CD4-positive, alpha-beta T cell treated with Interferon alpha-2 for 1 hour (primary cell): ENCODE results near the gene IL12RB1.
"Not testable (repeated sequence)": the region's sequence is repeated elsewhere in the genome, so short reads cannot be mapped to it uniquely, and the experiment has no call there.

Experiments used
- DNase-seq, 2 donors: peaks; one replicate each; pipeline ENCODE4 v3.0.0-alpha.2; 2020 to 2022

The IL12RB1 gene

GRCh38 chr19:18110609-18111232 lies 24.0 kb upstream of the IL12RB1 start:
- no peak for DNase-seq

GRCh38 chr19:18109733-18110608 lies 23.2 kb upstream of the IL12RB1 start:
- DNase-seq: peak in 1 of 2 donors; percentile 48

GRCh38 chr19:18109341-18109732 lies 22.6 kb upstream of the IL12RB1 start:
- no peak for DNase-seq

GRCh38 chr19:18108897-18109296 lies 22.2 kb upstream of the IL12RB1 start:
- no peak for DNase-seq

- no peak for DNase-seq
Measured at GRCh38 chr19:18107235-18107634, 20.5 kb upstream of the IL12RB1 start.

GRCh38 chr19:18105259-18105658 lies 18.5 kb upstream of the IL12RB1 start:
- DNase-seq: not testable (repeated sequence)

DNA sequence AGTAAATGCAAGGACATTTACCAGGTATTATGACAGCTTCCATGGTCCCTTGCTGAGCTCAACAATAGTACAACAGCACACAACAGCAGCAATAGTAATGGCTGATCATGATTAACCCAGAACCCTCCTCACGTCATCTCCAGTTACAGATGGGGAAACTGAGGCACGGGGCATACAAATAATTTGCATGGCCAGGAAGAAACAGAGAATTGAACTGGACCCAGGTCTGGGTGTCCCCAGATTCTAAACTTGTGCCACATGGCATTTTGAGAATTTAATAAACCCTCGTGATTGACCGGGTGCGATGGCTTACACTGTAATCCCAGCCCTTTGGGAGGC lies 18.0 kb upstream of the IL12RB1 start:
- no peak for DNase-seq

GRCh38 chr19:18102916-18103542 lies 16.3 kb upstream of the IL12RB1 start:
- DNase-seq: no peak

- no peak for DNase-seq
Measured at GRCh38 chr19:18101268-18101667, 14.5 kb upstream of the IL12RB1 start.

GRCh38 chr19:18100710-18101109 lies 14.0 kb upstream of the IL12RB1 start:
- no peak for DNase-seq

GRCh38 chr19:18099623-18099995 lies 12.9 kb upstream of the IL12RB1 start:
- DNase-seq: no peak

DNA sequence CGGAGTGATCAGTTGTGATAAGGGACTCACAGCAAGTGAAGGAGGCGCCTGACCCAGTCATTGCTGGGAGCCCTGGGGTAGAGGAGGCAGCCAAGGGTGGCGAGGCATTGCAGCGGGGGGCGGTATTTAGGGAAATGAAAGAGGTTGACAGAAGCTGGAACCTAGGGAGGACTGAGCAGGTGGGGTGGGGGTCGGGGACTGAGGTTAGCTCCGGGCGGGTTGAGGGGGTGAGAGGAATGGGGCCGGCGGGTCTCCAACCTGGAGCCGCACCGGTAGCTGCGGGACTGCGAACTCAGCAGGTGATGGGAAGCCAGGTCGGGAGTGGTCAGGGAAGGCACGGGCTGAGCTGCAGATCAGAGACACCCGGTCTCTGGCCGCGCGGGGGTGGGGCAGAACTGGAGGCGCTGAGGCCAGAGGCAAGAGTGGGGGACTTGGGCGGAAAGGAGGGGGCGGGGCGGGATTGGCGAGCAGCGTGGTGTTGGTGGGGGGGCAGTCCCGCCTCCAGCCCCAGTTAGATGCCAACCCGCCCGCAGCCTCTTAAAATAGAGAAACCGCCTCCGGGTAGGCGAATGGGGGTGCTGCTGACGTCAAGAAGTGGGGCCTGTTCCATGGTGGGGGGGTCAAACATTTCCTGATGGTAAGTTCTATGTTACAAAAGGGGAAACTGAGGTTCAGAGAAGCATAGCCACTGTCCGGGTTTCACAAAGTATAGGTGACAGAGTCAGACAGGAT lies 12.3 kb upstream of the IL12RB1 start:
- DNase-seq: peak; percentile 62 to 72

DNA sequence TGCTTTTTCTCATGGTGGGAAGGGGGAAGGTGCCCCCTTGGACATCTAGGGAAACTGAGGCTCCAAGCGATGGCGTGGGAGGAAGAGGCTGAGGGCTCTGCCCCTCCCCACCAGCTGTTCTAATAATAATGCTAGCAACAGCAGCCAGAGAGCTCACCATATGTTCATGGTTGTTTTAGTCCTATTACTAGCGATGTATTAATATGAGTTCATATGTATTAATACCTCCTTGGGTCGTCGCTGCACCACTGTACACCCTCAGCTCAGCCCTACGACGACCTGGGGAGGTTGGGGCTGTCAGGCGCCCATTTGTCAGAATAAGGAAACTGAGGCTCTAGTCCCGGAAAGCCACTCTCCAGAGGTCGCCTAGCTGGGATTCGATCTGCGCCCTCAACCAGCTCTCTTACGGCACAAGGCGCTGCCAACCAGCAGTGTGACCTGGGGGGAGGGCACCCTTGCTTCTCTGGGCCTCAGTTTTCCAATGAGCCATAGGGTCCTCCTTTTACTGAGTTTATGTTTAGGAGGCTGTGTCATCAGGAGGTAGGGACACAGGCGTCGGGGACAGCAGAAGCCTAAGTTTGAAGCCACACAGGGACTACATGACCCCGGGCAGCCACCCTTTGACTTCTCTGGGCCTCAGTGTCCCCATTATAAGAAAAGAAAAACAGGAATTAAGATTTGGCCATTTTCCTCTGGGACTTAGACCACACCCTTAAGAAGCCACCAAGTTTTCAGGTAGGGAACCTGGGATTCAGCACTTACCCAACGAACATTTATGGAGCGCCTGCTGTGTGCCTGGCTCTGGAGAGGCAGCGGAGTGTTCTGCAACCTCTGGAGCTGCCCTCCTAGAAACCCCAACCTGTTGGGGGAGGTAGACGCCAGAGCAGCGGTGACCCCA lies 11.5 kb upstream of the IL12RB1 start:
- DNase-seq: no peak

DNA sequence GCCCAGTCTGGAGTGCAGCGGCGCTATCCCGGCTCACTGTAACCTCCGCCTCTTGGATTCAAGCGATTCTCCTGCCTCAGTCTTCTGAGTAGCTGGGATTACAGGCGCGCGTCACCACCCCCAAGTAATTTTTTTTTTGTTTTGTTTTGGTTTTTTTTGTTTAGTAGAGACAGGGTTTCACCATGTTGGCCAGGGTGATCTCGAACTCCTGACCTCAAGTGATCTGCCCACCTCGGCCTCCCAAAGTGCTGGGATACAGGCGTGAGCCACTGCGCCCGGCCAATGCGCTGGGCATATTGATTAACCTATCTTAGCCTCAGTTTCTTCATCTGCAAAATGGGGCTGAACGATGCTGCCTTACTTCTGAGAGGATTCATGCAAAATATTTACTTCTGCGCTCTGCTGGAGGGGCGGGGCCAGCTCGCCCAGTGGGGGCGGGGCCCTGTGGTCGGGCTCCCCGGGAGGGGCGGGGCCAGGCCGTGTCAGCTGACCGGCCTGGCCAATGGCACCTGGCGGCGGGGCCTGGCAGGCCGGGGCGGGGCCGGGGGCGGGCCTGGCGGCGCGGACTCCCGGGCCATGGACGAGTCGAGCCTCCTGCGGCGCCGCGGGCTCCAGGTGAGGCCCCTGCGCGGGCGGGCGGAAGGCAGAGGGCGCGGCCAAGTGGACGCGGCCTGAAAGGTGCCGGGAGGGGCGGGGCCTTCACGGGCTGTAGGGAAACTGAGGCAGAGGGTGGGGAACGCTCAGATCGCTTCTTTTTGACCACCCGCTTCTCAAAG lies 10.7 kb upstream of the IL12RB1 start, which contains the start of gene MAST3:
MAST3 (plus strand) TSS at position 562 of the 776 bp plus-strand sequence; CDS start at position 577, 15 bp downstream.
- peak; percentile 93 to 95 for DNase-seq

DNA sequence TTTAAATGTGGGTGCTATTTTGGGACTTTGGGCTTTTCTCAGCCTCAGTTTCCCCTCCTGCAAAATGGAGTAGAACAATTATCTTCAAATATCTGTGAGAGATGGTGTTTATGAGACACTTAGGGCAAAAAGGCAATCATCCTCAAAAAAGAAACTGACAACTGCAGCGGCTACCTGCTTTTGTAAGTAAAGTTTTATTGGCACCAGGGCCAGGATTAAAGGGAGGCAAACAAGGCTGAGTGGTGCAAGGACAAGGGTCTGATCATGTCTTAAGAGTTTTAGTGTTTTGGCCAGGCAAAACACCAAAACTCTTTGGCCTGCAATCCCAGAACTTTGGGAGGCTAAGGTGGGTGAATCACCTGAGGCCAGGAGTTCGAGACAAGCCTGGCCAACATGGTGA lies 9.5 kb upstream of the IL12RB1 start:
- no peak for DNase-seq

DNA sequence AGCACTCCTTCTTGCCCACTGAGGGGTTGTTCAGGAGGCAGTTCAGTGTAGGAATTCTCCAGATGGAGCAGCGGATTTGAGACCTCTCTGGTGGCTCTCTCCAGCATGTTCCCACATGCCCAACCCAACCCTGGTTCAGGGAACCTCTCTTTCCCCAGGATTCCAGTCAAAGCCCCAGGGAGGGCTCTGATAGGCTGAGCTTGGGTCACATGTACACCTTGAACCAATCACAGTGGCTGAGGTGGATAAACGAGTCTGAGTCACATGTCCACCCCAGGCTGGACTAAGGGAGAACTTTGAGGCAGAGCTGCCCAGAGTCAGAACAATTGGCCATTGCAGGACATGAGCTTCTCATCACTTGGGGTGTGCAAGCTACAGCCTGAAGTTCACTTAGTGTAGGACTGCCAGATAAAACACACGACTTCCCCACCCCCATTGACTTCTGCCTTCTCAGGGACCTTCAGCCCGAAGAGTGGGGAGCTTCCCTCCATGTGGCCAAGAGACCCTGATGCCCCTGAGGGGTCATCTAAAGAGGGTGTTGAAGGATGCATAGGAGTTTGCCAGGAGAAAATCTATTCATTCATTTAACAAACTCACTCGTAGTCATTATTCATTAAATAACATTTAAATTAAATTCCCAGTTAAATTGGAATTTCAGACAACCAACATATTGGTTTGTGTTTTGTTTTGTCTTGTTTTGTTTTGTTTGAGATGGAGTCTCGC lies 6.9 kb upstream of the IL12RB1 start:
- no peak for DNase-seq

DNA sequence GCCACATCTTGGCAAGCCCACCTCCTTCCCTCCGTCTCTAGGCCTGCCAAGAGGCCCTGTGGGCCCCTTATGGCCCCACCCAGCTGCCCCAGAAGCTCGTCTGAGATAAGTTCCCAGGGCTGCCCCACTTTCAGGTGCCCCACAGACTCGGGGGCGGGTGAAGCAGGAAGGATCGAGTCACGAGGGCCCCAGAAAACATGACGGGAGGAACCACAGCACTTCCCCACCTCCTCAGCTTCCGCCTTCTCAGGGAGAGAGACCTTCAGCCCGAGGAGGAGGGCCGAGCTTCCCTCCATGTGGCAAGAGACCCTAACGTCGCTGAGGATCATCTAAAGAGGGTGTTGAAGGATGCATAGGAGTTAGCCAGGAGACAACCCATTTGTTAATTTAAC lies 4.5 kb upstream of the IL12RB1 start:
- peak; percentile 82 to 87 for DNase-seq

DNA sequence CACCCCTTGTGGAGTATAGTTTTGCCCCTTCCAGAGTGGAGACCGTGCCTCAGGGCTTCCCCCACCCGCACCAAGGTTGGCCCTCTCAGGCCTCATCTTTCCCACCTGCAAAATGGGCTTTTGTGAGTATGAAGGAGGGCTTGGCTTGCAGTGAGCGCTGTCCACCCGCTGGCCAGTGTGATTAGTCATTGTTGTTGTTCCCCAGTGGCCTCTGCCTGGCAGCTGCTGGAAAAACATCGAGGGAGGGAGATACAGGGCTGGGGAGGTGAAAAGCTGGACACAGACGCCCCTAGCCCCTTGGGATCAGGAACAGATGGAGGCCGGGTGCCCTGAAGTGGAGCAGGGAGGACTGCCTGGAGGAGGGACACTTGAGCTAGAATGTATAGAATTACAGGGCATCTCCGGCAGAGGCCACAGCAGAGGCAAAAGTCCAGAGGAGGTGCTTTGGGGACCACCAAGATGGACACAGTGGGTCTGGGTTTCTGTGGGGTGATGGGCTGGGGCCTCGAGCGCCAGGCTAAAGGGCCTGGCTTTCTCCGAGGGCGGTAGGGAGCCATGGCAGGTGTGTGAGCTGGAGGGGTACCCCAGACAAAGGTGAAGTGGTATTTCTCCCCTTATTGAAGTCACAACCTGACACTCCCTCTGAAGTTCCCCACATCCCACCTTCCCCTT lies 3.9 kb upstream of the IL12RB1 start:
- DNase-seq: no peak

DNA sequence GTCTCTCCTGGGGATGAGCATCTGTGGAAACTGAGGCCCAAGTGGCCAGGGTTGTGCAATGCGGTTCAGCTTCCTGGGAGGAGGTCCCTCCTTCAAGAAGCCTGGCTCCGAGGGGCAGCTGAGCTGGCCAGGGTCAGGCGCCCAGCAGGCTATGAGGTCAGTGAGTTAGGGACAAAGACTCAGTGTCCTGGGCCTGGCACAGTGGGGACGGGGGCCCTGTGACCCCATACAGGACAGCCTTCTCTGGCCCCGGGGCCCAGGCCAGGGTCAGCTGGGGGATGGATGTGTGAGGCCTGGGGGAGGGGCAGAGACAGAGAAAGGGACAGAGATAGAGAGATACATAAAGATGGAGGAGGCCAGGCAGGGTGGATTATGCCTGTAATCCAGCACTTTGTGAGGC lies 3.0 kb upstream of the IL12RB1 start:
- no peak for DNase-seq

DNA sequence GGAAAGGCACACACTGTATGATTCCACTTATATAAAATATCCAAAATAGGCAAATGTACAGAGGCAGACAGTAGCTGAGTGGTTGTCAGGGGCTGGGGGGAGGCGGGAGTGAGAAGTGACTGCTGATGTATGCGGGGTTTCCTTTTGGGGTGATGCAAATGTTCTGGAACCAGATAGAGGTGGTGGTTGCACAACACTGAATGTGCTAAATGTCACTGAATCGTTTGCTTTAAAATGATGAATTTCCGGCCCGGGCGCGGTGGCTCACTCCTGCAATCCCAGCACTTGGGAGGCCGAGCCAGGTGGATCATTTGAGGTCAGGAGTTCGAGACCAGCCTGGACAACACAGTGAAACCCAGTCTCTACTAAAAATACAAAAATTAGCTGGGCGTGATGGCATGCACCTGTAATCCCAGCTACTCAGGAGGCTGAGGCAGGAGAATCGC lies 2.4 kb upstream of the IL12RB1 start:
- DNase-seq: peak; percentile 77 to 80
